ENCODE measurements around the gene ELMO2. TPM values are rescaled to one million over a fixed set of nuclear protein-coding genes. Genes with fewer than 3 reads are reported as not detected.

The ELMO2 gene
- total RNA-seq, 2 donors from 2014 or later = 92.3 to 100 TPM

GRCh38 chr20:46420878-46421277, 14.5 kb upstream of the ELMO2 start:
- H3K27me3 Mint-ChIP-seq = peaks cover 29 to 42% of the 10 kb centered on the region in 2 donors
- H3K27ac Mint-ChIP-seq = no peak overlapping the region
- no peaks in the 10 kb centered on the region for H3K9me3 Mint-ChIP-seq
- no peak for ATAC-seq
- no peaks in the 10 kb centered on the region for H3K36me3 Mint-ChIP-seq
- H3K4me1 Mint-ChIP-seq (ENCODE audit: low read depth in 2 of 2) = peaks cover 0 to 5% of the 10 kb centered on the region in 2 donors
- no peak overlapping the region for H3K4me3 Mint-ChIP-seq
- no peak for DNase-seq (ENCODE audit: low spot score)

- ATAC-seq (no peak), DNase-seq (ENCODE audit: low spot score) (no peak)
- H3K27me3 Mint-ChIP-seq = peaks cover 28 to 43% of the 10 kb centered on the region in 2 donors
- H3K9me3 Mint-ChIP-seq = no peaks in the 10 kb centered on the region
- peaks cover 0 to 5% of the 10 kb centered on the region in 2 donors for H3K4me1 Mint-ChIP-seq (ENCODE audit: low read depth in 2 of 2)
- no peaks in the 10 kb centered on the region for H3K36me3 Mint-ChIP-seq
- no peak overlapping the region for H3K27ac Mint-ChIP-seq
- no peak overlapping the region for H3K4me3 Mint-ChIP-seq
These were observed 13.5 kb upstream of the ELMO2 start for GRCh38 chr20:46419882-46420281.

- Mint-ChIP-seq H3K27ac (no peak overlapping the region), H3K36me3 (no peaks in the 10 kb centered on the region), H3K4me1 (ENCODE audit: low read depth in 2 of 2) (no peaks in the 10 kb centered on the region), H3K9me3 (no peaks in the 10 kb centered on the region), H3K27me3 (peaks cover 19 to 42% of the 10 kb centered on the region in 2 donors), H3K4me3 (no peak overlapping the region)
- ATAC-seq (no peak), DNase-seq (ENCODE audit: low spot score) (no peak)
These were observed 10.4 kb upstream of the ELMO2 start for GRCh38 chr20:46416839-46417238.

DNA sequence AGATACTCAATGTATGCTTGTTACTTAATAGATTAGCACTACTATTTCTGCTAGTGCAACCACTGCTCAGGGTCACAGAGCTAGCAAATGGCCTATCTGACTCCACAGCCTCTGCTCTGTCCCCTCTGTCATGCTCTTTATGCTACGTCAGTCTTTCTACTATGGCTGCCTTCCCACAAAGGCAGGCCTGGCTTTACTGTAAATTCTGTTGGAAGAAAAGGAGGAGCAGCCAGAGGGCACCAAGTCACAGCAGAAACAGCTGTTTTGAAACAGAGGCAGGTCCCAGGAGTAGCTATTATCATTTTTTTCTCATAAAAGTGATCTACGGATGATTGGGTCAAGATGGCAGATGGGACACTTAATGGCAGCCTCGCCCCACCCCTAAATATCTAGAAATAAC, 10.0 kb upstream of the ELMO2 start:
- no peak overlapping the region for H3K27ac Mint-ChIP-seq
- no peaks in the 10 kb centered on the region for H3K36me3 Mint-ChIP-seq
- no peak for ATAC-seq
- no peaks in the 10 kb centered on the region for H3K4me1 Mint-ChIP-seq (ENCODE audit: low read depth in 2 of 2)
- no peak overlapping the region for H3K4me3 Mint-ChIP-seq
- no peaks in the 10 kb centered on the region for H3K9me3 Mint-ChIP-seq
- peaks cover 19 to 42% of the 10 kb centered on the region in 2 donors for H3K27me3 Mint-ChIP-seq
- no peak for DNase-seq (ENCODE audit: low spot score)

DNA sequence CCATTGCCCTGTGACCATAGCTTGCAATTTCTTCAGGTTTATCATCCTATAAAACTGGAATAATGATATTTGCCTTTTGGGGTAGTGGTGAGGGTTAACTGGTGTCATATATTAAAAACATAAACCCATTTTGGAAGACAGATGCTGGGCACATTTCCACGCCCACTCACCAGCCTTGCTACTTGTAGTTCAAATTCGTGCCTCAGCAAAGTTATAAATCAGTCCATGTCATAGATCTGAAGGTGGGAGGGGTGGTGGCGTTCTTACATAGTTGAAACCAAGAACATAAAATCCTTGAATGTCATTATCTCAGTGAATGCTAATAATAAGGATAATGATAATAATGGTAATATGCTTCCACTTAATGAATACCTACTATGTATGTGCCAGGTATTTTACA, 9.4 kb upstream of the ELMO2 start:
- Mint-ChIP-seq H3K4me1 (ENCODE audit: low read depth in 2 of 2) (peaks cover 2 to 3% of the 10 kb centered on the region in 2 donors), H3K9me3 (no peaks in the 10 kb centered on the region), H3K4me3 (no peak overlapping the region), H3K36me3 (no peaks in the 10 kb centered on the region), H3K27me3 (peaks cover 17 to 42% of the 10 kb centered on the region in 2 donors), H3K27ac (no peak overlapping the region)
- no peak for DNase-seq (ENCODE audit: low spot score)
- no peak for ATAC-seq

- H3K4me1 Mint-ChIP-seq (ENCODE audit: low read depth in 2 of 2) = peaks cover 7 to 8% of the 10 kb centered on the region in 2 donors
- peaks cover 15 to 42% of the 10 kb centered on the region in 2 donors for H3K27me3 Mint-ChIP-seq
- no peak for DNase-seq (ENCODE audit: low spot score)
- no peaks in the 10 kb centered on the region for H3K9me3 Mint-ChIP-seq
- H3K4me3 Mint-ChIP-seq = no peak overlapping the region
- no peak overlapping the region for H3K27ac Mint-ChIP-seq
- no peak for ATAC-seq
- H3K36me3 Mint-ChIP-seq = no peaks in the 10 kb centered on the region
These were observed 8.2 kb upstream of the ELMO2 start for GRCh38 chr20:46414608-46415007.

- Mint-ChIP-seq H3K4me1 (ENCODE audit: low read depth in 2 of 2) (peaks cover 28% of the 10 kb centered on the region in 2 donors), H3K27ac (peak overlapping the region in 1 of 2 donors; percentile 18), H3K36me3 (no peaks in the 10 kb centered on the region), H3K4me3 (no peak overlapping the region), H3K9me3 (no peaks in the 10 kb centered on the region), H3K27me3 (peaks cover 3 to 17% of the 10 kb centered on the region in 2 donors)
- no peak for DNase-seq (ENCODE audit: low spot score)
- ATAC-seq = no peak
These were observed 5.2 kb upstream of the ELMO2 start for GRCh38 chr20:46411637-46412036.

DNA sequence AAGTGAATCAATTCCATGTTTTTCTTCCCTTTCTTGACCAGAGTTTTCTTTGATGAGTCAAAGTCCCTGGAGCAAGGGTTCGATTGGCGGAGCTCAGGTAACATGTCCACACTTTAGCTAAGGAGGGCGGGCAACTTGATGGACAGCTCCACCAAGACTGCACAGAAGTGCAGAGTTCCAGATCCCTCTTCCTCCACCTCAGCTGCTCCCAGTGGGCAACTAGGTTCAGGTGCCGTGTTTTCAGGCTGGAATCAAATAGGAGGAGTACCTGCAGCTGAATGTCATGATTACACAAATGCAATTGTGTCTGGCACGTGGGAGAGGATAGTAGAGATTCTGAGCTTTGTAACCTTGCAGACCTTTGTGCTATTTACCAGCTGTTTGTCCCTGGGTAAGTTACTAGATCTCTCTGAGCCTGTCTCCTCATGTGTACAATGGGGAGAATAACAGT, 1.9 kb upstream of the ELMO2 start:
- Mint-ChIP-seq H3K9me3 (no peaks in the 10 kb centered on the region), H3K4me3 (no peak overlapping the region), H3K27me3 (peaks cover 0 to 4% of the 10 kb centered on the region in 2 donors), H3K36me3 (peaks cover 5% of the 10 kb centered on the region), H3K27ac (no peak overlapping the region), H3K4me1 (ENCODE audit: low read depth in 2 of 2) (peaks cover 43 to 45% of the 10 kb centered on the region in 2 donors)
- ATAC-seq (no peak), DNase-seq (ENCODE audit: low spot score) (no peak)

DNA sequence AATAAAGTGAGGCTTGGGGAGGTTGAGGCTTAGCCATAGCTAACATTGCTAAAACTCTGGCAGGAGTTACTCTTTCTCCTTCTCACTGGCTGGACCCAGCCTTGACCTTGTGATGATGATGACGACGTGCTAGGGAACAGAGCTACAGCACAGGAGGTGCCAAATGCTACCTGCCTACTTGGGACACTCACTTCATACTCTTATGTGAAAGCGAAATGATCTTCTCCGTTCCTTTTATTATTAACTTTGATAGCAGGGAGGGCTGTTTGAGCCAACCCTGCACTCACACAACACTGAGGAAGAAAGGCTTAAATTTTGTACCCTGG, 1.2 kb upstream of the ELMO2 start:
- peak overlapping the region; percentile 85 to 96 for H3K27ac Mint-ChIP-seq

GRCh38 chr20:46406986-46407670, 713 bp upstream of the ELMO2 start:
- H3K27me3 Mint-ChIP-seq = no peaks in the 10 kb centered on the region
- ATAC-seq = peak; percentile 71 to 83

More for the DNA sequence above, 1.2 kb upstream of the ELMO2 start:
- Mint-ChIP-seq H3K9me3 (no peaks in the 10 kb centered on the region), H3K36me3 (peaks cover 5% of the 10 kb centered on the region), H3K4me3 (peak overlapping the region; percentile 97), H3K4me1 (ENCODE audit: low read depth in 2 of 2) (peaks cover 48 to 51% of the 10 kb centered on the region in 2 donors), H3K27me3 (no peaks in the 10 kb centered on the region)
- ATAC-seq (no peak), DNase-seq (ENCODE audit: low spot score) (no peak)

GRCh38 chr20:46402331-46402811, 4.0 kb downstream of the ELMO2 start:
- Mint-ChIP-seq H3K9me3 (no peaks in the 10 kb centered on the region), H3K4me3 (peak overlapping the region; percentile 86), H3K27me3 (no peaks in the 10 kb centered on the region), H3K27ac (peak overlapping the region; percentile 90 to 96), H3K36me3 (peaks cover 5% of the 10 kb centered on the region), H3K4me1 (ENCODE audit: low read depth in 2 of 2) (peaks cover 71% of the 10 kb centered on the region in 2 donors)
- ATAC-seq = no peak
- no peak for DNase-seq (ENCODE audit: low spot score)

More at GRCh38 chr20:46406986-46407670, 713 bp upstream of the ELMO2 start:
- Mint-ChIP-seq H3K4me3 (peak overlapping the region; percentile 97), H3K4me1 (ENCODE audit: low read depth in 2 of 2) (peaks cover 53 to 56% of the 10 kb centered on the region in 2 donors), H3K36me3 (peaks cover 5% of the 10 kb centered on the region), H3K9me3 (no peaks in the 10 kb centered on the region), H3K27ac (peak overlapping the region; percentile 85 to 96)
- peak; percentile 88 for DNase-seq (ENCODE audit: low spot score)

DNA sequence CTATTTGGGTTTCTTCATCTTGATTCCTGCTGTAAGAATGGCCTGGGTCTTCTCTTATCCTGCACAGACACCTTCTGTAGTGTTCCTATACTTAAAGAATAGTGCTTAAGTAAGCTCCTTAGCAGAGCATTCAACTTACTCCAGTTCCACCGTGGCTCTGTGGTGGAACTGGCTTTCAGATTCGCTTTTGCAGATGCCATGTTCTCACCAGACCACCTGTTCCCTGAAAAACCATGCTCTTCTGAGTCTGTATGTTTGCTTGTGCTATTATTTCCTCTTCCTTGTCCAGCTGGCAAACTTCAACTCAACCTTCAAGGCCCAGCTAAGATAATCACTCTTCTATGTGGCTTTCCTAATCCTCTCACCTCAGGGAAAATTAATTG, 4.9 kb downstream of the ELMO2 start:
- peak overlapping the region; percentile 90 to 96 for H3K27ac Mint-ChIP-seq
- no peaks in the 10 kb centered on the region for H3K27me3 Mint-ChIP-seq
- peaks cover 5% of the 10 kb centered on the region for H3K36me3 Mint-ChIP-seq
- ATAC-seq (peak; percentile 0 to 36), DNase-seq (ENCODE audit: low spot score) (no peak)
- no peaks in the 10 kb centered on the region for H3K9me3 Mint-ChIP-seq
- H3K4me1 Mint-ChIP-seq (ENCODE audit: low read depth in 2 of 2) = peaks cover 64 to 66% of the 10 kb centered on the region in 2 donors
- H3K4me3 Mint-ChIP-seq = peak overlapping the region; percentile 86

DNA sequence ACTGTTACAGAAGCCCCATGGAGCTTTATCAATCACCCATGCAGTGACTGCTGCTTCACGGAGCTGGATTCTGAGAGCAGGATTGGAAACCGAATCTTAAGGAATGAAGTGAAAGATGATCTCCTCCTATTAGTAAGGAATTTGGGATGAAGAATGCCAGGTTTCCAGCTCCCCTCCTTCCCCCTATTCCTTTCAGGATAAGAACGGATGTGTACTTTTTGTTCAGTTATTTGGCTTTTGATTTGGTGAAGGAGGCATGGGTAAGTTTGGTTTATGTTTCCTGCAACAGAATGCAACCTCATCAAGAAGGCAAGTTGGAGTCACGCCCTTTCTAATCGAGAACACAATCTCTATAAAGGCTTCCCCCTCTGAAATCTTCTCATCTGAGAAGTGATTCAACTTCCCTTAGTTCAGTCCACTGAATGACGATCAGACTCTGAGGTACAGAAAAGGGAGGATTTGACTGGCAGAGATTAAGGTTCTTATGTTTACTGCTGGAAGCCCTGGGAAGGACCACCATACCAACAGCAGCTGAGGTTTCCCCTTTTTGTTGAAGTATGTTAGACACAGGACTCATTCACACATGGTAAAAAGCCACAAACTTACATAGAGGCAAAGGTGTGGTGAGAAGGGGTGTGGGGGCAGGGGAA, 5.5 kb downstream of the ELMO2 start:
- no peaks in the 10 kb centered on the region for H3K27me3 Mint-ChIP-seq
- peak overlapping the region; percentile 90 to 96 for H3K27ac Mint-ChIP-seq
- H3K4me1 Mint-ChIP-seq (ENCODE audit: low read depth in 2 of 2) = peaks cover 65 to 68% of the 10 kb centered on the region in 2 donors
- no peaks in the 10 kb centered on the region for H3K9me3 Mint-ChIP-seq
- DNase-seq (ENCODE audit: low spot score) = no peak
- peaks cover 5% of the 10 kb centered on the region for H3K36me3 Mint-ChIP-seq
- peak; percentile 34 to 69 for ATAC-seq
- H3K4me3 Mint-ChIP-seq = peak overlapping the region; percentile 86

GRCh38 chr20:46400253-46400652, 6.2 kb downstream of the ELMO2 start:
- Mint-ChIP-seq H3K4me3 (peak overlapping the region; percentile 86), H3K36me3 (peaks cover 4% of the 10 kb centered on the region), H3K4me1 (ENCODE audit: low read depth in 2 of 2) (peaks cover 66 to 69% of the 10 kb centered on the region in 2 donors), H3K27me3 (no peaks in the 10 kb centered on the region), H3K9me3 (no peaks in the 10 kb centered on the region), H3K27ac (peak overlapping the region; percentile 90 to 96)
- ATAC-seq = peak; percentile 46 to 62
- no peak for DNase-seq (ENCODE audit: low spot score)
